WERI-Rb-1 (cell line): ENCODE measurements around the gene NASP.

Experiments
- DNase-seq: peaks from one replicate; pipeline ENCODE4 v3.0.0-alpha.2; 2020
- H3K27ac ChIP-seq: fragments of 250-450 bp; sonication (Bioruptor Pico); 2 replicates; pipeline ENCODE4 v1.5.1; 2020; ENCODE audit warnings: mild to moderate bottlenecking, moderate library complexity
- H3K27me3 ChIP-seq: fragments of 250-450 bp; sonication (Bioruptor Pico); 2 replicates; pipeline ENCODE4 v1.5.1; 2021; ENCODE audit warnings: mild to moderate bottlenecking, low read depth, moderate library complexity; ENCODE audit not compliant: insufficient read depth, severe bottlenecking
- H3K36me3 ChIP-seq: fragments of 250-450 bp; sonication (Bioruptor Pico); 2 replicates; pipeline ENCODE4 v1.5.1; 2020; ENCODE audit warnings: mild to moderate bottlenecking, moderate library complexity
- H3K4me3 ChIP-seq: 2 replicates; pipeline ENCODE4 v1.5.1; 2011; ENCODE audit warnings: low read depth, mild to moderate bottlenecking, control low read depth, low read length
- H3K9me3 ChIP-seq: fragments of 250-450 bp; sonication (Bioruptor Pico); 2 replicates; pipeline ENCODE4 v1.5.1; 2021; ENCODE audit warnings: mild to moderate bottlenecking, moderate library complexity; ENCODE audit not compliant: severe bottlenecking
- TF ChIP-seq, protein P1 (sequence below): IDR thresholded peaks from 2 replicates; pipeline ENCODE4 v1.5.1; 2011; ENCODE audit warnings: low read depth, mild to moderate bottlenecking, control low read depth, inconsistent platforms, low read length

NASP gene

DNA sequence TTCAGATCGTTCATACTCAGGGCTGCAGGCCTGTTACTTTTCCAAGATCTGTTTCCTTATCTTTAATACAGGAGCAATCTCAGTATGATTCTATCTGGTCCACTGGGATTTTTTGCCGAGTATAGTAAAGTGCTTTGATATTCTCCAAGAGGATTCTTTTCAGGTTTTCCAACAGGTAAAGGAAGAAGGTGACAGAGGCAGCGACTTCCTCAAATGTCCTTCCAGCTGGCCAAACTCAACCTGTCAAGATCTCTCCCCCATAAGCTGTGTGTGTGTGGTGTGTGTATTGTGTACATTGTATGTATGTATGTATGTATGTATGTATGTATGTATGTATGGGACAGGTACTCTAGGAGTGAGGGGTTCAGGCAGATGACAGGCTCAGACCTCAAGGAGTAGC lies 32.2 kb upstream of the NASP start:
- H3K36me3 ChIP-seq, result peaks cover 52% of the 10 kb centered on the region
- peak overlapping the region; percentile 90 for H3K4me3 ChIP-seq
- peak overlapping the region; percentile 84 for H3K27ac ChIP-seq
- TF ChIP-seq, protein P1, sequence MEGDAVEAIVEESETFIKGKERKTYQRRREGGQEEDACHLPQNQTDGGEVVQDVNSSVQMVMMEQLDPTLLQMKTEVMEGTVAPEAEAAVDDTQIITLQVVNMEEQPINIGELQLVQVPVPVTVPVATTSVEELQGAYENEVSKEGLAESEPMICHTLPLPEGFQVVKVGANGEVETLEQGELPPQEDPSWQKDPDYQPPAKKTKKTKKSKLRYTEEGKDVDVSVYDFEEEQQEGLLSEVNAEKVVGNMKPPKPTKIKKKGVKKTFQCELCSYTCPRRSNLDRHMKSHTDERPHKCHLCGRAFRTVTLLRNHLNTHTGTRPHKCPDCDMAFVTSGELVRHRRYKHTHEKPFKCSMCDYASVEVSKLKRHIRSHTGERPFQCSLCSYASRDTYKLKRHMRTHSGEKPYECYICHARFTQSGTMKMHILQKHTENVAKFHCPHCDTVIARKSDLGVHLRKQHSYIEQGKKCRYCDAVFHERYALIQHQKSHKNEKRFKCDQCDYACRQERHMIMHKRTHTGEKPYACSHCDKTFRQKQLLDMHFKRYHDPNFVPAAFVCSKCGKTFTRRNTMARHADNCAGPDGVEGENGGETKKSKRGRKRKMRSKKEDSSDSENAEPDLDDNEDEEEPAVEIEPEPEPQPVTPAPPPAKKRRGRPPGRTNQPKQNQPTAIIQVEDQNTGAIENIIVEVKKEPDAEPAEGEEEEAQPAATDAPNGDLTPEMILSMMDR, result no peak
- H3K27me3 ChIP-seq, result no peaks in the 10 kb centered on the region
- no peak for DNase-seq
- H3K9me3 ChIP-seq, result no peaks in the 10 kb centered on the region

DNA sequence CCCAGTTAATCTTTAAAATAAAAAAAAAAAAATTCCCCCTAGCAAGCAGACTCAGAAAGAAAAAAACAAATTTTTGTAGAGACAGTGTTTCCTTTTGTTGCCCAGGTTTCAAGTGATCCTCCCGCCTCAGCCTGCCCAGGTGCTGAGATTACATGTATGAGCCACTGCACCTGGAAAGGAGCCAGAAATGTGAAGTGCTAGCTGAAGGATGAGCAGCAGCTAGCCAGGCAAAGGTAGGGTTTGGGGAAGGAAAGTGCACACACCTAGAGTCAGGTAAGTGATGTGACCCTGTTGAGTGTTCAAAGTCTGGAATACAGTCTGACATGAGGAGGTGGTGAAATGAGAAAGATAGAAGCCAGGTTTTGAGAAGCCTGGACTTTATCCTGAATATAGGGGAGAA lies 31.5 kb upstream of the NASP start:
- TF ChIP-seq, protein P1, result no peak
- Histone ChIP-seq H3K9me3 (no peaks in the 10 kb centered on the region), H3K27ac (no peak overlapping the region), H3K36me3 (peaks cover 53% of the 10 kb centered on the region), H3K4me3 (no peak overlapping the region), H3K27me3 (no peaks in the 10 kb centered on the region)
- no peak for DNase-seq

DNA sequence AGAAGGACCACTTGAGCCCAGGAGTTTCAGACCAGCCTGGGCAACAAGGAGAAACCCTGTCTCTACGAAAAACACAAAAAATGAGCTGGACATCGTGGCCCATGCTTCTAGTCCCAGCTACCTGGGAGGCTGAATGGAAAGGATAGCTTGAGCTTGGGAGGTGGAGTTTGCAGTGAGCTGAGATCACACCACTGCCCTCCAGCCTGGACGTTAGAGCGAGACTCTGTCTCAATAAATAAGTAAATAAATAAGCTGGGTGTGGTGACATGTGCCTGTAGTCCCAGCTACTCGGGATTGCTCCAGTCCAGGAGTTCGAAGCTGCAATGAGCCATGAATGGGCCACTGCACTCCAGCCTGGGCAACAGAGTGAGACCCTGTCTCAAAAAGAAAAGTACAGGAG lies 29.6 kb upstream of the NASP start:
- Histone ChIP-seq H3K27me3 (no peaks in the 10 kb centered on the region), H3K27ac (no peak overlapping the region), H3K9me3 (no peaks in the 10 kb centered on the region), H3K4me3 (no peak overlapping the region), H3K36me3 (peaks cover 61% of the 10 kb centered on the region)
- no peak for DNase-seq
- TF ChIP-seq, protein P1, result no peak

GRCh38 chr1:45557422-45557944 lies 26.4 kb upstream of the NASP start:
- no peaks in the 10 kb centered on the region for H3K9me3 ChIP-seq
- peak; percentile 85 for DNase-seq
- TF ChIP-seq, protein P1, result no peak
- H3K36me3 ChIP-seq, result peaks cover 81% of the 10 kb centered on the region
- H3K27me3 ChIP-seq, result no peaks in the 10 kb centered on the region
- H3K4me3 ChIP-seq, result no peak overlapping the region
- H3K27ac ChIP-seq, result peak overlapping the region; percentile 75

DNA sequence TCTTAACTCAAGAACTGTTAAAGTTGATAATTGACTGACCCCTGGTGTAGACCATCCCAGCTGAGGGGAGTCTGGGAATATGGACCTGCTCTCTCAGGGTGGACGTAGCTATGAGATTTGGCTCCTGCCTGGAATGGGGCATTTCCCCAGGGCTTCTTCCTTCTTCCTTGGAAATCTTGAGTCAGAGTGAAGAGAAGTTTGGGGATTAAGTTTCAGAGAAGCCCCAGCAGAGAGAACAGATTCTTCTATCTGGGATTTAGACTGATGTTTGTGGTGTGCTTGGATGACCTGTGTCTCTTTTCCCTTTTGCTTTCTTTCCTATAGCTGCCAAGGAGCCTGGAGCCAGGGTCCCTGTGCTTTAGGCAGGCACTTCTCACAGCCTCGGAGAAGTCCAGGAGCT lies 20.0 kb upstream of the NASP start:
- Histone ChIP-seq H3K27me3 (no peaks in the 10 kb centered on the region), H3K9me3 (no peaks in the 10 kb centered on the region), H3K4me3 (no peak overlapping the region), H3K27ac (peak overlapping the region; percentile 53), H3K36me3 (peaks cover 88% of the 10 kb centered on the region)
- TF ChIP-seq, protein P1, result no peak
- no peak for DNase-seq

DNA sequence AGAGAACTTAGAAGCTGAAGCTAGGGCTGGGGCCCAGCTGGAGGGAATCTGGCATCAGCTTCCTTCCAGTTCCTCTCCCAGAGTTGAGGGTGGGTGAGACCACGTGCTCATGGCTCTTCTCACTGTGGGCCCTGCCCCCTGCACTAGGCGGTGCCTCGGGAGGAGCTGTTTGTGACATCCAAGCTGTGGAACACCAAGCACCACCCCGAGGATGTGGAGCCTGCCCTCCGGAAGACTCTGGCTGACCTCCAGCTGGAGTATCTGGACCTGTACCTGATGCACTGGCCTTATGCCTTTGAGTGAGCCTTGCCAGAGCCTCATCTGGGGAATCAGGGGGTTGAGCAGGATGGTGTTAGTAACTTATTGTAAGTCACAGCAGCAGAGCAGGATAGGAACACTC lies 17.1 kb upstream of the NASP start:
- DNase-seq, result no peak
- Histone ChIP-seq H3K27me3 (no peaks in the 10 kb centered on the region), H3K4me3 (no peak overlapping the region), H3K27ac (no peak overlapping the region), H3K36me3 (peaks cover 91% of the 10 kb centered on the region), H3K9me3 (no peaks in the 10 kb centered on the region)
- TF ChIP-seq, protein P1, result no peak
